ENCODE results near the gene CRACDL. TPM values are rescaled to one million over a fixed set of nuclear protein-coding genes. Genes with fewer than 3 reads are reported as not detected.

The CRACDL gene
- polyA plus RNA-seq, 1 of the 3 experiments (the other 2 are of a cell fraction) = not detected

GRCh38 chr2:98952966-98953365 lies 16.9 kb upstream of the CRACDL start:
- no peak for DNase-seq
- H3K4me3 ChIP-seq (ENCODE audit: low read depth in 2 of 2, low read length in 1 of 2) = no peak overlapping the region
- H2AFZ ChIP-seq (ENCODE audit: low read depth) = no peak overlapping the region
- no peak overlapping the region for H3K9ac ChIP-seq
- H4K20me1 ChIP-seq (ENCODE audit: insufficient read depth) = no peaks in the 10 kb centered on the region
- peaks cover 0 to 11% of the 10 kb centered on the region in 2 experiments; a peak in 1 of 4 replicates for H3K4me1 ChIP-seq (ENCODE audit: control insufficient read depth in 1 of 2, insufficient read depth in 2 of 2, low read depth in 1 of 2, low read length in 1 of 2)
- no peaks in the 10 kb centered on the region for H3K9me3 ChIP-seq
- 30% methylated on average over 4 of the region's 4 CpGs for WGBS (ENCODE audit: low lambda C conversion rate)
- no peak overlapping the region for H3K4me2 ChIP-seq
- H3K79me2 ChIP-seq (ENCODE audit: insufficient read depth) = no peaks in the 10 kb centered on the region
- no peak for TF ChIP-seq GABPA (IDR thresholded peaks at IDR 0.05; ENCODE audit: low read depth)
- no peak for TF ChIP-seq JUND (IDR thresholded peaks at IDR 0.05)
- TF ChIP-seq, protein P1, sequence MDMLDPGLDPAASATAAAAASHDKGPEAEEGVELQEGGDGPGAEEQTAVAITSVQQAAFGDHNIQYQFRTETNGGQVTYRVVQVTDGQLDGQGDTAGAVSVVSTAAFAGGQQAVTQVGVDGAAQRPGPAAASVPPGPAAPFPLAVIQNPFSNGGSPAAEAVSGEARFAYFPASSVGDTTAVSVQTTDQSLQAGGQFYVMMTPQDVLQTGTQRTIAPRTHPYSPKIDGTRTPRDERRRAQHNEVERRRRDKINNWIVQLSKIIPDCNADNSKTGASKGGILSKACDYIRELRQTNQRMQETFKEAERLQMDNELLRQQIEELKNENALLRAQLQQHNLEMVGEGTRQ (IDR thresholded peaks at IDR 0.05; ENCODE audit: borderline replicate concordance, low read depth, low read length) = no peak
- no peak for TF ChIP-seq TEAD4 (IDR thresholded peaks at IDR 0.05; ENCODE audit: borderline replicate concordance, insufficient read depth)
- no peak for TF ChIP-seq ELF1 (IDR thresholded peaks at IDR 0.05)
- TF ChIP-seq MXI1 (IDR thresholded peaks at IDR 0.05; ENCODE audit: low read depth, low read length) = no peak
- no peak for TF ChIP-seq MEF2A (IDR thresholded peaks at IDR 0.05; ENCODE audit: borderline replicate concordance, low read depth)
- TF ChIP-seq NFIC (IDR thresholded peaks at IDR 0.05; ENCODE audit: borderline replicate concordance) = no peak
- TF ChIP-seq EZH2phosphoT487 (IDR thresholded peaks at IDR 0.05; ENCODE audit: borderline replicate concordance, low read depth) = no peak
- no peak for TF ChIP-seq FOXJ3 (CRISPR knock-in tag; IDR thresholded peaks at IDR 0.05)
- TF ChIP-seq ZBTB33 (IDR thresholded peaks at IDR 0.05; ENCODE audit: borderline replicate concordance, low read depth) = no peak
- no peak for TF ChIP-seq FOXM1 (IDR thresholded peaks at IDR 0.05; ENCODE audit: low read depth)
- no peak for TF ChIP-seq RFX5 (IDR thresholded peaks at IDR 0.05; ENCODE audit: low read length)
- TF ChIP-seq POLR2AphosphoS5 (IDR thresholded peaks at IDR 0.05; ENCODE audit: low read depth, low read length) = no peak
- no peak for TF ChIP-seq IRF3 (IDR thresholded peaks at IDR 0.05; ENCODE audit: low read depth, low read length)
- TF ChIP-seq SMC3 (IDR thresholded peaks at IDR 0.05; ENCODE audit: low read depth, low read length) = no peak
- H3K27ac ChIP-seq (ENCODE audit: low read depth in 2 of 2, low read length in 1 of 2) = no peak overlapping the region
- CTCF ChIA-PET = interaction anchor here (0.6 kb wide), 1 partner anchor 10 kb away, joined by 3 read pairs; no protein-coding TSS in a partner anchor
- no peaks in the 10 kb centered on the region for H3K9me2 ChIP-seq
- POLR2A ChIA-PET = no interaction called here
- no peaks in the 10 kb centered on the region for H3K27me3 ChIP-seq (ENCODE audit: insufficient read depth)
- H3K36me3 ChIP-seq (replicated peaks in 1 of 2; ENCODE audit: control insufficient read depth in 1 of 2, insufficient read depth in 2 of 2, low read length in 1 of 2) = no peaks in the 10 kb centered on the region
- no peaks in the 10 kb centered on the region for H3F3A ChIP-seq (replicated peaks; ENCODE audit: insufficient read depth)

Measured in SK-N-SH (cell line).